ENCODE measurements around the gene AMACR. TPM values are rescaled to one million over a fixed set of nuclear protein-coding genes. Genes with fewer than 3 reads are reported as not detected.

AMACR gene
- total RNA-seq, 1 donor from 2014 or later, result 9.0 TPM

GRCh38 chr5:34047143-34047542 lies 39.3 kb upstream of the AMACR start:
- DNase-seq, result no peak
- Mint-ChIP-seq H3K4me1 (ENCODE audit: low read depth, unreplicated experiment) (no peaks in the 10 kb centered on the region), H3K36me3 (ENCODE audit: unreplicated experiment) (no peaks in the 10 kb centered on the region), H3K27me3 (ENCODE audit: unreplicated experiment) (no peaks in the 10 kb centered on the region), H3K9me3 (ENCODE audit: unreplicated experiment) (no peaks in the 10 kb centered on the region), H3K4me3 (ENCODE audit: unreplicated experiment) (no peak overlapping the region), H3K27ac (ENCODE audit: unreplicated experiment) (no peak overlapping the region)
- no peak for TF ChIP-seq CTCF (IDR thresholded peaks at IDR 0.05; ENCODE audit: partially characterized antibody, unreplicated experiment)

- H3K4me1 Mint-ChIP-seq (ENCODE audit: low read depth, unreplicated experiment), result peaks cover 4% of the 10 kb centered on the region
- H3K9me3 Mint-ChIP-seq (ENCODE audit: unreplicated experiment), result no peaks in the 10 kb centered on the region
- DNase-seq, result no peak
- no peaks in the 10 kb centered on the region for H3K27me3 Mint-ChIP-seq (ENCODE audit: unreplicated experiment)
- H3K36me3 Mint-ChIP-seq (ENCODE audit: unreplicated experiment), result no peaks in the 10 kb centered on the region
- H3K27ac Mint-ChIP-seq (ENCODE audit: unreplicated experiment), result no peak overlapping the region
- H3K4me3 Mint-ChIP-seq (ENCODE audit: unreplicated experiment), result no peak overlapping the region
- no peak for TF ChIP-seq CTCF (IDR thresholded peaks at IDR 0.05; ENCODE audit: partially characterized antibody, unreplicated experiment)
These were observed 38.1 kb upstream of the AMACR start for GRCh38 chr5:34045996-34046395.

- peaks cover 4% of the 10 kb centered on the region for H3K4me1 Mint-ChIP-seq (ENCODE audit: low read depth, unreplicated experiment)
- H3K36me3 Mint-ChIP-seq (ENCODE audit: unreplicated experiment), result no peaks in the 10 kb centered on the region
These were observed 37.2 kb upstream of the AMACR start for GRCh38 chr5:34045023-34045422.

GRCh38 chr5:34043099-34043876 lies 35.4 kb upstream of the AMACR start, which contains the start of gene C1QTNF3:
TSS of gene C1QTNF3 (minus strand) at chr5:34043213. CDS start at chr5:34043125, 88 bp downstream.
- H3K4me1 Mint-ChIP-seq (ENCODE audit: low read depth, unreplicated experiment), result peaks cover 4% of the 10 kb centered on the region

More at GRCh38 chr5:34045023-34045422, 37.2 kb upstream of the AMACR start:
- DNase-seq, result no peak
- no peaks in the 10 kb centered on the region for H3K27me3 Mint-ChIP-seq (ENCODE audit: unreplicated experiment)
- H3K4me3 Mint-ChIP-seq (ENCODE audit: unreplicated experiment), result no peak overlapping the region
- TF ChIP-seq CTCF (IDR thresholded peaks at IDR 0.05; ENCODE audit: partially characterized antibody, unreplicated experiment), result no peak
- H3K27ac Mint-ChIP-seq (ENCODE audit: unreplicated experiment), result no peak overlapping the region
- no peaks in the 10 kb centered on the region for H3K9me3 Mint-ChIP-seq (ENCODE audit: unreplicated experiment)

More at GRCh38 chr5:34043099-34043876, 35.4 kb upstream of the AMACR start, which contains the start of gene C1QTNF3:
- no peak within 1 kb of the TSS for H3K27ac Mint-ChIP-seq (ENCODE audit: unreplicated experiment)
- peaks cover 1% of the 10 kb centered on the region for H3K9me3 Mint-ChIP-seq (ENCODE audit: unreplicated experiment)
- H3K36me3 Mint-ChIP-seq (ENCODE audit: unreplicated experiment), result no peaks in the 10 kb centered on the region
- H3K4me3 Mint-ChIP-seq (ENCODE audit: unreplicated experiment), result no peak within 1 kb of the TSS
- no peak for TF ChIP-seq CTCF (IDR thresholded peaks at IDR 0.05; ENCODE audit: partially characterized antibody, unreplicated experiment)
- DNase-seq, result no peak
- H3K27me3 Mint-ChIP-seq (ENCODE audit: unreplicated experiment), result no peaks in the 10 kb centered on the region

All from glutamatergic neuron (in vitro differentiated cells).